ENCODE data around the gene SSBP3. TPM values are rescaled to one million over a fixed set of nuclear protein-coding genes. Genes with fewer than 3 reads are reported as not detected.

Gene SSBP3
- total RNA-seq, 1 experiment from 2014 or later: 37.5 TPM

DNA sequence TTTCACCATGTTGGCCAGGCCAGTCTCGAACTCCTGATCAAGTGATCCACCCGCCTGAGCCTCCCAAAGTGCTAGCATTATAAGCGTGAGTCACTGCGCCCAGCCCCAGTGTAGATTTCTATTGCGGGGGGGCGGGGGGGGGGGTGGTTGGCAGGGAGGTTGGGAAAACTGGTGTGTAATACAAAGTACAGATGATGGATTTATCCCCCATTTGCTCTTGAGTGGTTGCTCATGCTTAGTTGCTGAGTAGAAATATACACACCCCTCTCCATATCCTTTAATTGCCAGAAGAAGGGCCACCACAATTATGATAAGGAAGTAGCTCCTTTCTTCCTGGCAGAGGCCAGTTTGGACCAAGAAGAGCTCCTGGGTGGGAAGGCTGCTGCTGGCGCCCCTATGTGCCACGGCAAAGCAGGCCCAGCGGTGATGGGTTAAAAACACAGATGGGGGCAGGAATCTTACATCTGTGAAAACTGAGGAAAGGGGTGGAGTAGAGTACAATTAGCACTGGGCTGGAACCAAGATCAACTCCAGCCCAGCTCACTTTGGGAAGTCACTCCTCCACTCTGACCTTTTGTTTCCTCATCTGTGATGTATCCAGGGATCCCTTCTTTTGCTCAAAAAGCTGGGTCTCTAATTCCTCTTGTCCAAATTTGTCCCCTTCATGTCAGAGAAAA is 151.0 kb downstream of the SSBP3 start (continued):
- TF ChIP-seq, protein P1, sequence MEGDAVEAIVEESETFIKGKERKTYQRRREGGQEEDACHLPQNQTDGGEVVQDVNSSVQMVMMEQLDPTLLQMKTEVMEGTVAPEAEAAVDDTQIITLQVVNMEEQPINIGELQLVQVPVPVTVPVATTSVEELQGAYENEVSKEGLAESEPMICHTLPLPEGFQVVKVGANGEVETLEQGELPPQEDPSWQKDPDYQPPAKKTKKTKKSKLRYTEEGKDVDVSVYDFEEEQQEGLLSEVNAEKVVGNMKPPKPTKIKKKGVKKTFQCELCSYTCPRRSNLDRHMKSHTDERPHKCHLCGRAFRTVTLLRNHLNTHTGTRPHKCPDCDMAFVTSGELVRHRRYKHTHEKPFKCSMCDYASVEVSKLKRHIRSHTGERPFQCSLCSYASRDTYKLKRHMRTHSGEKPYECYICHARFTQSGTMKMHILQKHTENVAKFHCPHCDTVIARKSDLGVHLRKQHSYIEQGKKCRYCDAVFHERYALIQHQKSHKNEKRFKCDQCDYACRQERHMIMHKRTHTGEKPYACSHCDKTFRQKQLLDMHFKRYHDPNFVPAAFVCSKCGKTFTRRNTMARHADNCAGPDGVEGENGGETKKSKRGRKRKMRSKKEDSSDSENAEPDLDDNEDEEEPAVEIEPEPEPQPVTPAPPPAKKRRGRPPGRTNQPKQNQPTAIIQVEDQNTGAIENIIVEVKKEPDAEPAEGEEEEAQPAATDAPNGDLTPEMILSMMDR (IDR thresholded peaks at IDR 0.05 in 2 of 3, conservative IDR thresholded peaks at IDR 0.05 in 1 of 3; ENCODE audit: borderline replicate concordance in 1 of 3, insufficient read depth in 1 of 3, low read depth in 2 of 3, low read length in 2 of 3): no peak
- TF ChIP-seq SIN3A (IDR thresholded peaks at IDR 0.05; ENCODE audit: low read depth): no peak
- no peak for TF ChIP-seq SRF (IDR thresholded peaks at IDR 0.05; ENCODE audit: low read depth)

DNA sequence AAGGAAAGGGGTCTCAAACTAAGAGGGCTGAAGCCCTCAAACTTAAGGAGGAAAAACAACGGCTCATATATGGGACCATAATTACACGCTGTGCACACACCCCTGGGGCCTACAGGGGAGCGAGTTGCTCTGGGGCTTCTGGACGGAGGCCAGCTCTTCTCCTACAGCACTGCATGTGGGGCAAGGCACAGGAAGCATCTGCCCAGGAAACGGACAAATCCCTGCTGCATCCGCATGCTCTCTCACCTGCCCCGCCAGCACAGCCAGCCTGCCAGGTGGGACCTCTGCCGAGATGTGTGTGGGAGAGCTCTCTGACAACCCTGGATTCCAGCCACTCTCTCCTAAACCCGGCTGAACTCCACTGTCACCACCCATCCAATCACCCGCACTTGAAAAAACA is 152.1 kb downstream of the SSBP3 start:
- Histone ChIP-seq H3K79me2 (ENCODE audit: insufficient read depth, low read length) (no peaks in the 10 kb centered on the region), H3K9me2 (ENCODE audit: insufficient read depth) (no peaks in the 10 kb centered on the region), H3K9ac (ENCODE audit: low read length) (0 out of 2 replicates have a peak overlapping the region, but pooled peaks have one; percentile 39), H3K4me2 (ENCODE audit: low read length) (peak overlapping the region; percentile 70), H3K4me1 (ENCODE audit: control insufficient read depth in 1 of 2, insufficient read depth in 2 of 2, low read length in 2 of 2) (peaks cover 28 to 45% of the 10 kb centered on the region in 2 experiments), H3K9me3 (ENCODE audit: control insufficient read depth in 1 of 2, insufficient read depth in 1 of 2, low read depth in 1 of 2, low read length in 2 of 2) (no peaks in the 10 kb centered on the region), H3K36me3 (ENCODE audit: control insufficient read depth in 1 of 2, insufficient read depth in 2 of 2, low read length in 2 of 2) (no peaks in the 10 kb centered on the region), H2AFZ (ENCODE audit: low read depth, low read length, poor library complexity, severe bottlenecking) (no peak overlapping the region), H3K27me3 (ENCODE audit: insufficient read depth, low read length) (no peaks in the 10 kb centered on the region), H4K20me1 (ENCODE audit: insufficient read depth) (no peaks in the 10 kb centered on the region), H3K27ac (ENCODE audit: low read depth, low read length) (no peak overlapping the region), H3K4me3 (replicated peaks in 1 of 2; ENCODE audit: low read depth in 1 of 2, low read length in 2 of 2) (no peak overlapping the region)
- ChIA-PET CTCF (interaction anchor here (0.6 kb wide), 1 partner anchor 245 kb away, joined by 3 read pairs; no protein-coding TSS in a partner anchor), POLR2A (no interaction called here), RAD21 (ENCODE audit: low non-redundant PET in 1 of 2, low total read pairs in 2 of 2, uncharacterized antibody in 2 of 2, unreplicated experiment in 2 of 2) (no interaction called here)
- ATAC-seq (no peak), DNase-seq (ENCODE audit: low read depth, low spot score) (no peak)
- BruUV-seq (replicated peaks): no TSS peak
- intact Hi-C loops (cut with micrococcal nuclease): no loop called here
- TF ChIP-seq EZH2 (IDR thresholded peaks at IDR 0.05): no peak
- no peak for TF ChIP-seq POLR2A (IDR thresholded peaks at IDR 0.05; ENCODE audit: borderline replicate concordance, extremely low read depth, insufficient read depth, insufficient read length)
- TF ChIP-seq TCF7L2 (IDR thresholded peaks at IDR 0.05; ENCODE audit: borderline replicate concordance, extremely low read depth, insufficient read depth, insufficient read length): no peak
- no peak for TF ChIP-seq ZNF274 (IDR thresholded peaks at IDR 0.05; ENCODE audit: low read depth, low read length)
- no peak for TF ChIP-seq RAD21 (IDR thresholded peaks at IDR 0.05; ENCODE audit: low read depth)
- no peak for TF ChIP-seq SRF (IDR thresholded peaks at IDR 0.05; ENCODE audit: low read depth)
- TF ChIP-seq CEBPB (IDR thresholded peaks at IDR 0.05; ENCODE audit: low read depth): no peak
